Natural killer cell (primary cell): Measurements from ENCODE around the gene ADGRG6. TPM values are rescaled to one million over a fixed set of nuclear protein-coding genes. Genes with fewer than 3 reads are reported as not detected.
"Not testable (repeated sequence)": the region's sequence is repeated elsewhere in the genome, so short reads cannot be mapped to it uniquely, and the experiment has no call there.

Experiments
- ATAC-seq, 3 donors: fragments of 150-1000 bp in 2 of 3; fragments of 200-7000 bp in 1 of 3; cut with Tn5 transposase; 1 replicate in 1 of 3; 2 replicates in 2 of 3; pipeline ENCODE4 v1.10.0; 2021; ENCODE audit warnings: mild to moderate bottlenecking in 2 of 3, moderate library complexity in 2 of 3
- DNase-seq, 2 donors: peaks; one replicate each; pipeline versions ENCODE4 v3.0.0 to v3.0.0-alpha.2; 2013 to 2021; ENCODE audit warnings: mixed read lengths in 1 of 2
- H3K27ac ChIP-seq: one replicate; pipeline ENCODE4 v1.5.1; 2013; ENCODE audit warnings: mild to moderate bottlenecking, low read length
- H3K27me3 ChIP-seq: one replicate; pipeline ENCODE4 v1.6.1; 2013; ENCODE audit warnings: low read length; ENCODE audit not compliant: control insufficient read depth, insufficient read depth
- H3K36me3 ChIP-seq: one replicate; pipeline ENCODE4 v1.6.1; 2013; ENCODE audit warnings: low read length; ENCODE audit not compliant: control insufficient read depth, insufficient read depth
- H3K4me1 ChIP-seq: one replicate; pipeline ENCODE4 v1.6.1; 2013; ENCODE audit warnings: low read length; ENCODE audit not compliant: control insufficient read depth, insufficient read depth
- H3K4me3 ChIP-seq: one replicate; pipeline ENCODE4 v1.5.1; 2013; ENCODE audit warnings: low read length
- H3K9me3 ChIP-seq: one replicate; pipeline ENCODE4 v1.6.1; 2013; ENCODE audit warnings: low read length; ENCODE audit not compliant: control insufficient read depth, insufficient read depth
- H3K27ac Mint-ChIP-seq, 2 donors: one replicate each; pipeline ENCODE4 v1.8.0; 2022; ENCODE audit warnings: mild to moderate bottlenecking in 2 of 2, mixed read lengths in 2 of 2, moderate library complexity in 1 of 2
- H3K27me3 Mint-ChIP-seq, 2 donors: one replicate each; pipeline ENCODE4 v1.8.0; 2022; ENCODE audit warnings: low read depth in 2 of 2, mixed read lengths in 2 of 2
- H3K36me3 Mint-ChIP-seq: one replicate; pipeline ENCODE4 v1.8.0; 2022; ENCODE audit warnings: mixed read lengths
- H3K4me1 Mint-ChIP-seq, 2 donors: one replicate each; pipeline ENCODE4 v1.8.0; 2022; ENCODE audit warnings: mixed read lengths in 2 of 2
- H3K4me3 Mint-ChIP-seq: one replicate; pipeline ENCODE4 v1.8.0; 2022; ENCODE audit warnings: mild to moderate bottlenecking, moderate library complexity, mixed read lengths
- H3K9me3 Mint-ChIP-seq, 2 donors: one replicate each; pipeline ENCODE4 v1.8.0; 2022; ENCODE audit warnings: mixed read lengths in 2 of 2
- CTCF ChIP-seq: fragments of 200-600 bp; IDR thresholded peaks from one replicate; pipeline ENCODE4 v1.8.0; 2022; ENCODE audit warnings: antibody characterized with exemption
- WGBS: methylation state at CpG from one replicate; pipeline ENCODE4 v1.1.7; 2013; ENCODE audit warnings: missing lambda C conversion rate; ENCODE audit not compliant: insufficient coverage; 5-methylcytosine and 5-hydroxymethylcytosine counted together
- intact Hi-C: fragments of 100-400 bp; cut with micrococcal nuclease; formaldehyde crosslinking; loops from one replicate; pipeline ENCODE4 v1.14.2; 2022
- total RNA-seq, 4 donors: library from RNA; stranded (reverse); fragments of 120-200 nt in 1 of 4; gene quantifications; one replicate each; pipeline versions ENCODE4 v1.2.3 to v1.2.4, GENCODE V29; 2013 to 2022

ADGRG6 gene
- total RNA-seq, 3 donors from 2014 or later (not counting 1 experiment from before 2014, with no cell fraction given), result 0.05 to 0.24 TPM; not detected in 1

- no CpG with 5 or more reads among the region's 1 CpG for WGBS
- intact Hi-C loops, result no loop called here
- TF ChIP-seq CTCF, result no peak
- H3K27ac ChIP-seq, result no peak overlapping the region
- H3K27me3 Mint-ChIP-seq, result no peaks in the 10 kb centered on the region
- H3K4me3 ChIP-seq, result no peak overlapping the region
- H3K9me3 ChIP-seq, result no peaks in the 10 kb centered on the region
- H3K36me3 ChIP-seq, result no peaks in the 10 kb centered on the region
- no peaks in the 10 kb centered on the region for H3K4me1 Mint-ChIP-seq
- H3K4me1 ChIP-seq, result no peaks in the 10 kb centered on the region
- no peaks in the 10 kb centered on the region for H3K9me3 Mint-ChIP-seq
- no peaks in the 10 kb centered on the region for H3K36me3 Mint-ChIP-seq
- no peaks in the 10 kb centered on the region for H3K27me3 ChIP-seq
- H3K4me3 Mint-ChIP-seq, result no peak overlapping the region
- DNase-seq (no peak), ATAC-seq (no peak)
- no peak overlapping the region for H3K27ac Mint-ChIP-seq
Measured at GRCh38 chr6:142417331-142417750, 115.5 kb downstream of the ADGRG6 start.

GRCh38 chr6:142419071-142419470, 117.3 kb downstream of the ADGRG6 start:
- no peak for TF ChIP-seq CTCF
- Histone ChIP-seq H3K27ac (no peak overlapping the region), H3K36me3 (no peaks in the 10 kb centered on the region), H3K27me3 (no peaks in the 10 kb centered on the region), H3K4me3 (no peak overlapping the region), H3K9me3 (no peaks in the 10 kb centered on the region), H3K4me1 (no peaks in the 10 kb centered on the region)
- 85% methylated on average over 3 of the region's 3 CpGs for WGBS
- Mint-ChIP-seq H3K36me3 (no peaks in the 10 kb centered on the region), H3K4me3 (no peak overlapping the region), H3K27ac (no peak overlapping the region), H3K4me1 (no peaks in the 10 kb centered on the region), H3K9me3 (no peaks in the 10 kb centered on the region), H3K27me3 (no peaks in the 10 kb centered on the region)
- DNase-seq, result no peak
- ATAC-seq, result no peak
- intact Hi-C loops, result no loop called here

GRCh38 chr6:142420802-142421201, 119.0 kb downstream of the ADGRG6 start:
- no peaks in the 10 kb centered on the region for H3K36me3 Mint-ChIP-seq
- no peaks in the 10 kb centered on the region for H3K4me1 ChIP-seq
- no peaks in the 10 kb centered on the region for H3K27me3 Mint-ChIP-seq
- H3K4me3 Mint-ChIP-seq, result no peak overlapping the region
- H3K27ac Mint-ChIP-seq, result no peak overlapping the region
- no peaks in the 10 kb centered on the region for H3K4me1 Mint-ChIP-seq
- DNase-seq, result no peak
- ATAC-seq, result no peak
- H3K4me3 ChIP-seq, result no peak overlapping the region
- intact Hi-C loops, result no loop called here
- H3K9me3 ChIP-seq, result no peaks in the 10 kb centered on the region
- peaks cover 0 to 8% of the 10 kb centered on the region in 2 donors for H3K9me3 Mint-ChIP-seq
- no peaks in the 10 kb centered on the region for H3K36me3 ChIP-seq
- no peaks in the 10 kb centered on the region for H3K27me3 ChIP-seq
- no peak overlapping the region for H3K27ac ChIP-seq
- no peak for TF ChIP-seq CTCF

GRCh38 chr6:142421285-142422117, 119.7 kb downstream of the ADGRG6 start:
- Histone ChIP-seq H3K27ac (no peak overlapping the region), H3K27me3 (no peaks in the 10 kb centered on the region), H3K9me3 (no peaks in the 10 kb centered on the region), H3K36me3 (no peaks in the 10 kb centered on the region), H3K4me1 (no peaks in the 10 kb centered on the region), H3K4me3 (no peak overlapping the region)
- no peaks in the 10 kb centered on the region for H3K36me3 Mint-ChIP-seq
- DNase-seq, result no peak
- H3K9me3 Mint-ChIP-seq, result peaks cover 0 to 8% of the 10 kb centered on the region in 2 donors
- no peaks in the 10 kb centered on the region for H3K27me3 Mint-ChIP-seq
- intact Hi-C loops, result no loop called here
- H3K4me1 Mint-ChIP-seq, result no peaks in the 10 kb centered on the region
- no peak for TF ChIP-seq CTCF
- no peak overlapping the region for H3K4me3 Mint-ChIP-seq
- no peak overlapping the region for H3K27ac Mint-ChIP-seq
- ATAC-seq, result no peak

GRCh38 chr6:142426444-142427132, 124.8 kb downstream of the ADGRG6 start:
- WGBS, result 100% methylated on average over 2 of the region's 2 CpGs
- H3K4me3 ChIP-seq, DNase-seq, H3K27ac ChIP-seq, H3K9me3 Mint-ChIP-seq, ATAC-seq, H3K9me3 ChIP-seq, H3K27me3 Mint-ChIP-seq, H3K27me3 ChIP-seq, H3K4me1 Mint-ChIP-seq, H3K27ac Mint-ChIP-seq, H3K36me3 ChIP-seq, intact Hi-C loops, H3K4me3 Mint-ChIP-seq, H3K4me1 ChIP-seq, H3K36me3 Mint-ChIP-seq: not testable (repeated sequence)
